ENCODE measurements around the gene CCDC102B.

- no peak for TF ChIP-seq CTCF (IDR thresholded peaks at IDR 0.05; ENCODE audit: low read depth, low read length, poor library complexity, severe bottlenecking)
- no peak for TF ChIP-seq EZH2phosphoT487 (IDR thresholded peaks at IDR 0.05; ENCODE audit: borderline replicate concordance, low read length)
Observed at GRCh38 chr18:68962623-68963022, 164.7 kb downstream of the CCDC102B start.
